ENCODE data around the gene SBK3. TPM values are rescaled to one million over a fixed set of nuclear protein-coding genes. Genes with fewer than 3 reads are reported as not detected.

Gene SBK3
- total and polyA plus RNA-seq, 2 of the 8 experiments (the other 6 are each of a cell fraction or from before 2014, with no cell fraction given): 0.76 to 1.5 TPM

GRCh38 chr19:55503502-55504251 lies 41.7 kb downstream of the SBK3 start (continued):
- peak; percentile 65; the same call in 1 of the 2 replicates for TF ChIP-seq ATF3 (IDR thresholded peaks at IDR 0.05; ENCODE audit: insufficient read depth, low read depth, low read length)
- no peak for TF ChIP-seq CTBP2 (IDR thresholded peaks at IDR 0.05; ENCODE audit: borderline replicate concordance, insufficient read depth, insufficient read length, low read length)
- TF ChIP-seq CHD7 (IDR thresholded peaks at IDR 0.05; ENCODE audit: insufficient replicate concordance, low read length): no peak
- TF ChIP-seq NRF1 (IDR thresholded peaks at IDR 0.05; ENCODE audit: low read depth, low read length): peak; percentile 84
- no peak for TF ChIP-seq SP2 (IDR thresholded peaks at IDR 0.05; ENCODE audit: low read length)
- no peak for TF ChIP-seq SP1 (IDR thresholded peaks at IDR 0.05; ENCODE audit: low read depth, low read length)
- no peak for TF ChIP-seq SRF (IDR thresholded peaks at IDR 0.05; ENCODE audit: low read depth, low read length)
- no peak for TF ChIP-seq BRCA1 (IDR thresholded peaks at IDR 0.05; ENCODE audit: low read depth, low read length)
- peak; percentile 70; the same call in 1 of the 2 replicates for TF ChIP-seq CHD2 (IDR thresholded peaks at IDR 0.05; ENCODE audit: low read length)
- no peak for TF ChIP-seq HDAC6 (IDR thresholded peaks at IDR 0.05; ENCODE audit: low read depth, low read length)
